GM19351 (cell line): ENCODE results near the gene MEGF6.

Experiments used
- ATAC-seq: cut with Tn5 transposase; IDR thresholded peaks from one replicate; pipeline ENCODE4 v1.9.1; 2021; ENCODE audit warnings: mild to moderate bottlenecking, moderate library complexity; ENCODE audit not compliant: unreplicated experiment

The MEGF6 gene

GRCh38 chr1:3525551-3526482, 85.5 kb downstream of the MEGF6 start:
- no peak for ATAC-seq

DNA sequence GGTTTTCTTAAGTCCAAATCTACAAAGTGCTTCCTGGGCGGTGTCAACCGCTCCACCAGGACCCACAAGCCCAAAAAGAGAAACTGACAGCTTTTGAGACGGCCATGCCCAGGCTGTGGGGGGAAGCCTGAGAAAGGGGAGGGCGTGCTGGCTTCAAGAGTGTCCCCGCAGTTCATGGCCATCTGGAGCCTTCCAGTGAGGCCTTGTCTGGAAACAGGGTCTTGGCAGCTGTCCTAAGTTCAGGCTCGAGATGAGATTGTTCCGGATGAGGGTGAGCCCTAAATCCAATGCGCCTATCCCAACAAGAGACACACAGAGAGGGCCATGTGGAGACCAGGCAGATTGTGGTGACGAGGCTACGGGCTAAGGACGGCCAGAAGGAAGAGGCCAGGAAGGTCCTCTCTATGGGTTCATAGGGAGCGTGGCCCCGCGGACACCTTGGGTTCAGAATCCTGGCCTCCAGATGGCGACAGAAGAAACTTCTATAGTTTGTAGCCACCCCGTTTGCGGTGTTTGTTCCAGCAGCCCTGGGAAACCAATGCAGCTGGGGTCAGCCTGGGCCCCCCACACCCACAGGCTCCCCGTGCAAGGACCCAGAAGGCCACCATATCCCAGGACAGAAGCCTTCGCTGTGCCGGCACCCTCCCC, 86.6 kb downstream of the MEGF6 start:
- no peak for ATAC-seq

DNA sequence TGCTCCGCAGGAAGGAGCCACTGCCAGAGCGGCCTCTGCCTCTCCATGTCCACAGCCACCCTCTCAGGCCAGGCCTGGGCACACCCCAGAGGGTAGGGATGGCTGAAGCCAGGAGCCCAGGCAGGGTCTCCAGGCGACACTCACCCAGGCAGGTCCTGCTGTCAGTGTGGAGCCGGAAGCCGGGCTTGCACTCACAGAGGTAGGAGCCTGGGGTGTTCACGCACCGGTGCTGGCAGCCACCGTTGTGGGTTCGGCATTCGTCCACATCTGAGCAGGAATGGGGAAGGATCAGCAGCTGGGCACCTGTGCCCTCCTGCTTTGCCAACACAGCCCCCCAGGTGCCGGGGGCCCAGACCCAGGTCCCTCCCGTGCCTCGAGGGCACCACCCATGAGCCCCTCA, 87.3 kb downstream of the MEGF6 start:
- no peak for ATAC-seq

DNA sequence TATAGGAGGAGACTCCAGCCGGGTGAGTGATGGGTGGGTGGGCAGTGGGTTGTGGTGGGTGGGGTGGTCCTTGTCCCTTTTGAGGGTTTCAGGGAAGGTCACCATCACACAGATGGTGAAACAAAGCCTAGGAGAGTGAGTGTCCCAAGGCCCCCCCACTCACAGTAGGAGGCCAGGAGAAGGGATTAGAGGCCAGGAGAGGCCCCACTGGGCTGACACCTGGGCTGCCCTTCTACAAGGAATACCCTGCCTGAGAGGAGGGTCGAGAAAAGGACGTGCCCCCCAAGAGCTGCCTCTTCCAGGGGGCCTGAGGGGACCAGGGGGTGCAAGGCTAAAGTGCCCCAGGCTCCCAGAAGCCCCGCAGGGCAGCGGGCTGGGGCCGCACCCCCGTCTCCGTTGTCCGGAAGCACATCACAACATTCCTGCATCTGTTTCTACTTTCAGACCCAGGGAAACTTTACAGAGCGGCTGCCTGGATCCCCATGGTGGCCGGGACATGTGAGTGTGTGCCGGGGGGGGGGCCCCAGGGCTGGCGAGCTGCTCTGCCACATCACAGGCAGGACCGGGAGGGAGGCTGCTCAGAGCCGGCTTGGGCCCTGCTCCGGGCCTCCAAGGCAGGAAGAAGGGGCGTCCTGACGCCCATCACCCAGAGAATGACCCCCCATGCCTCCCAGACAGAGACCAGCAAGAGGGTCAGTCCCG, 88.6 kb downstream of the MEGF6 start:
- ATAC-seq, result no peak

DNA sequence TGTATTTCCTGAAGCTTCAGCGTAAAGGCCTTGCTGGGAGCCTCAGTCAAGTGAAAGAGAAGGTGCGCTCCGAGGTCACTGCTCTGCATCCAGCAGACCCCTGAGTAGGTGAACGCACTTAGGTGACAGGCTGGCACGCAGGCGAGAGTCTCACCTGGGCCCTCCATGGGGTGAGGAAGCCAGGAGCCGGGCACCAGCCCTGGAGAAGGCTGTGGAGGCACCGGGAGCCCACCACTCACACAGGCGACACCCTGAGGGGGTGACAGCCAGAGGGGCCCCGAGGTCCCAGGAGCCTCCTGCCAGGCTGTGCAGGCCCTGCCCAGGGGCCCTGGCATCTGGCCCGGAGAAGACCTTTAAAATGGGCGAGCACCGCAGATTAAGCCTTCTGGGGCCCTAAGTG, 89.2 kb downstream of the MEGF6 start:
- no peak for ATAC-seq

DNA sequence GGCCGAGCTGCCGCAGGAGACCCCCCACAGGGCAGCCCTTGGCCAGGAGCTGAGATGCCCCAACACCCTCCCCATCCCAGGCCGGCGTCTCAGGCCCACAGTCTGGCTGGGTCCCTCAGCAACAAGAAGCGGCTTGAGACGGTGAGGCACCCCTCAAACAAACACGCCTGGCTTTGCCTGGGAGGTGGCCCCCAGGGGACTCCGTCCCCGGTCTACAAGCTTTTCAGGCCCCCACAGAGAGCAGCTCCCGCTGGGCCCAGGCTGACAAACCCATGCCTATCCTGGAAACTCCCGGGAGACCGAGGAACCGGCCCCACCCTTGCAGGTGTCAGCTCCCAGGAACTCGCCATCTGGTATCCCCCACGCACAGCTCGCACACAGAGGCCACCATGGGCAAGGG, 89.9 kb downstream of the MEGF6 start:
- no peak for ATAC-seq

DNA sequence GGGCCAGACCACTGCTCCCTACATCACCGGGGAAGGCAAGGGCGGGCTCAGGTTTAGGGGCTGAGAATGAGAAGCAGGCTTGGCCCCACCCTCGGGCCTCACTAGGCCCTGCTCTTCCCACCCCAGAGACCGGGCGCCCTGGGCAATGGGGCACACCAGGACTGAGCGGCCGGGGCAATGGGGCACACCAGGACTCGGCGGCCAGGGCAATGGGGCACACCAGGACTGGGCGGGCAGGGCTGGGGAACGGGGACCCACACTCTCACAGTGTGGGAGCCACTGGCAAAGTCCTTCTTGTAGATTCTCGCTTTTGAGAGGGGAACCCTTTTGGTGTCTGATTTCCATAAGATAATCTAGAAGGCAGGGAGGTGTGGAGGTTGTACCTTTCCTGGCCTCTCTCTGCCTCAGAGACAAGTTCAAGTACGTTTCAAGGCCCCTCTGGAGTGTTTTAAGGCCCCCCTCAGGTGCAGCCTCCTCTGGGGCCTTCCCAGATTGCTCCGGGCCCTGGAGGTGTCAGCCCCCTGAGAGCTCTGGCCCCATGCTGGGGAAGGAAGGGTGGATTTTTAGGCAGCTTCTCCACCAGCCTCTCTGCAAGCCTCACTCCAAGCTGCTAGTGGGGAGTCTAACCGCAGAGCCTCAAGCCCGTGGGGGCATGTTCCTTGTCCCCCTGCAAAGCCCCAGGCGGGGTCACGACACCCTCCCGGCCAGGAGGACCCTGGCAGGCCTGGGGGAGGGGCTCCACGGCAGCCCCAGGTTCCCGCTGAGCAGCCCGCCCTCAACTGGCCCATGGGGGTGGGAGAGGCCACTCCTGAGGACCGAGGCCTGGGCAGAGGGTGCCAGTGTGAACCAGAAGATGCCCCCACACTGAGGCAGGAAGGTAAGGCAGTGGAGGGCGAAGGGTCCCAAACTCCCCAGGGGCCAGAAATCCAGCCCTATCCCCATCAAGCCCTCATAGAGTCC, 90.6 kb downstream of the MEGF6 start:
- no peak for ATAC-seq

DNA sequence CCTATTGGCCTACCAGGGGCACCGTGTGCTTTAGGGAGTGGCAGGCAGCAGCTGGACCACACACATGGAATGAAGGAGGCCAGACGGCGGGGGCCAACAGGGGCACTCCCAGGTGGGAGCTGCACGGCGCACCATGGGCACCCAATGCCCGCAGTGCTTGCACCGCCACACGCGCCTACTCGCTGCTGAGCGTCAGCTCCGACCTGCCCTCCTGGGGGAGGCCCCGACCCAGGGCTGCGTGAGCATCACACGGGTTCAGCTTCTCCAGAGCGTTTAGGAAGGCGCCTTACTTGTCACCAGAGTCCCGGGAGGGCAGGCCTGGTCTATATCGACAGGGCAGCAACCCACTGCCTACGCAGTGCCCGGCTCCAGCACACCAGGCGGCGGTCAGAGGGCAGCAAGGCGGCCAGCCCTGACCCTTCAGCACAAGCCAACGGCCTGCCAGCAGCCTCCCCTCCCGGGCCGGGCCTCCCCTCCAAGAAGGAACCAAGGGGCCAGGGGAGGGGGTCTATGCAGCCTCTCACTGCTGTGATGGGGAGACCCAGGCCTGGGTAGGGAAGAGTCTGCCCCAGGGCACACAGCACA, 91.9 kb downstream of the MEGF6 start:
- no peak for ATAC-seq

DNA sequence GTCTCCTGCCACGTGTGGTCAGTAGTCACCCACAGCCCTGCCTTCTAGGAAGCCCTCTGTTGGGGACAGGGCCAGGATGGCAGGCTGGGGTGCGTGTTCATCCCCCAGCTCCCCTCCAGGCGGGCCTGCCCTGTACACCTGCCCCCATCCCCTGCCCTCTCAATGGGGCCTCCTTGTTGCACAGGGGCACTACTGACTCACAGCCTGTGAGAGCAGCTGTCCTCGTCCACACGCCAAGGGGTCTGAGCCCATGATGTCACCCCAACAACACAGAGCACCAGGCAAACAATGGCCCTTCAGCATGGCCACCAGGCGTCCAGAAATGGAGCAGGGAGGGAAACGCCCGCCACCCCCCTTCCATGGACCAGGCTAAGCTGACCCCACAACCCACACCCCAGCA, 92.6 kb downstream of the MEGF6 start:
- ATAC-seq, result no peak

DNA sequence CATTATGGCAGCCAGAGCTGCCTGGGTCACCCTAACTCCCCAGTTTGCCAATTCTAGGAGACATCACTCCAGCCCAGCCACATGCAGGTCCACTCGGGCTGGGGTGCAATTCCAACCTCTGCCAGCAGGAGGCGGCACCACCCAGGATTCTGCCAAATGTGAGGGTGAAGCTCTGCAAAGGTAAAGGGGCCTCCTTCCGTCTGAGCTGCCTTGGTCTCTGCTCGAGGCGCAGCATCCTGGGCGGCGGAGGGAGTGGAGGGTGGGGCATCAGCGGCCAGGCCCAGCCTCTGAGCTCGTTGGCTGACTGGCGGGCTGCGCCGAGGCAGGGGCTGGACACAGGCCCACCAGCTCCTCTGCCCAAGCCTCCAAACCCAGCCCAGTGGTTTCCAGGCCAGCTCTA, 93.1 kb downstream of the MEGF6 start:
- no peak for ATAC-seq

DNA sequence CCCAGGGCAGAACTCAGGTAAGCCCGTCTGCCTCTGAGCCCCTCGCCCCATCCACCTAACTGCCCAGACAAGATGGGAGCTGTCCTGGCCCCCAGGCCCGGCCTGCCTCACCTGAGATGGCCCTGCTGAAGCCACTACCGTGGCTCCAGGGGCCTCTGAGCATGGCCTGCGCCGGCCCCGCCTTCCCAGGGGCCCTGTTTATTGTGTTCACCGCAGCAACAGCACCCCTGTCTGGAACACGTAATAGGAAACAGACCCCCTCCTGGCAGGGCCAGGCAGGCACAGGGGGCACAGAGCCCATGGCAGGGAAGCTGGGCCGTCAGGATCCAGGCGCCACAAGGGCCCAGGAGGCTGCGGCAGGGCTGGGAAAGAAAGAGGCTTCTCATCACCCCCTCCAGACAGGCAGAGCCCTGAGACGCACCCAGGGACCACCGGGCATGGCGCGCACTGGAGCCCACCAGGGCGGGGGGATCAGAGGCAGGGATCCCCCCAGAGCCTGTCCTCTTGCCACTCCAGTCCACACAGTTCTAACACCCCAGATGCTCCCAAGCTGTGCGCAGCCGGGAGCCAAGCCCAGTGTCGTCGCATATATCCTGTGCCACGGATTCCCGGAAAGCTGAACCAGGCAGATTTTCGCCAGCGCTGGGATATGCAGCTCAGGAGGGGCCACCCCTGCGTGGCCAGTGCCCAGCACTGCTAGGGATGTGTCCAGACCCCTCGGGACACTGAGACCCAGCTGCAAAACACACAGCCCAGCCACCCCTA, 94.2 kb downstream of the MEGF6 start:
- no peak for ATAC-seq

DNA sequence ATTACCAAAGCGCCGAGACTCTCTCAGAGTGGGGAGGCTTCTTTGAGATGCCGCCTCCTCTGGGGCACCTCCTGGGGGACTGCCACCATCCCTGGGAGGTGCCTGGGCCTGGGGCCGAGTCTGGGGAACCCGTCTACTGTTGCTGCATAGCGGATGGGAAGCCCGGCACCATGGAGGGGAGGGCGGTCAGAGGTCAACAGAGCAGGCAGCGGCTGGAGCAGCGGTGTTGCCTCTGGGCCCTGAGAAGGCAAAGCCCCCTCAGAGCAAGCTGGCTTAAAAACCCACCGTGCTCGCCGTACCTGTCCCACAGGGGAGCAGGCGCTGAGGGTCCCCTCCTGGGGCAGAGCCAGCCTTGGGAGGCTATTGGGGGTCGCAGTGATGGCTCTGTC, 94.8 kb downstream of the MEGF6 start:
- ATAC-seq, result no peak

DNA sequence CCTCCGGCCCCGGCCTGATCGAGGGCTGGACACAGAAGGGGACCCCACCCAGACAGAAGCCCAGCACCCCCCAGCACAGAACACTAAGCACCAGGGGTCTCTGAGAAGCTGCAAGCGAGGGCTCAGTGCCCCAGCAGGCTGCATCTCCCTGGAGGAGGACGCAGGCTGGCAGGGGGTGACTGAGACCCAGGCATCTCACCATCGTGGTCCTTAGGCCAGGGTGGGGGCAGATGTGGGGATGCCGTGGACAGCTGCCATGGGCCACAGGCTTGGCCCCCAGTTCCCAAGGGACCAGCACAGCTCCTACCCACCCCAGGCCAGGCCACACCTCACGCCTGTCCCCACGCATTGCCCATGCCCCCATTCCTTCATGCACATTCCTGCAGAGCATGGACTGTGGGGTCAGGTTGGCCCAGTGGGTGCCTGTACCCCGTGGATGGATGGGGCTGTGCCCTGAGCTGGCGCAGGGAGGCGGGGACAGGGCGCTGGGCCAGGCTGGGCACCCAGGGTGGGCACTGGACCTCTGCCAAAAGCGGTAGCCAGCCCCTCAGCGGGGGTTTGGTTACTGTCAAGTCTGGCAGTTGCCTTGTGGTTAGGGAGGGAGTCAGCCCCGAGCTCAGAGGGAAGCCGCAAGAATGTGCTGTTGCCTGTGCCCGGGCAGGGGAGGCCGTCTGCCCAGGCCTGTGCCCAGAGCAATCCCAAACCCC, 95.4 kb downstream of the MEGF6 start:
- no peak for ATAC-seq

- ATAC-seq, result no peak
Observed at GRCh38 chr1:3515272-3515671, 96.0 kb downstream of the MEGF6 start.

DNA sequence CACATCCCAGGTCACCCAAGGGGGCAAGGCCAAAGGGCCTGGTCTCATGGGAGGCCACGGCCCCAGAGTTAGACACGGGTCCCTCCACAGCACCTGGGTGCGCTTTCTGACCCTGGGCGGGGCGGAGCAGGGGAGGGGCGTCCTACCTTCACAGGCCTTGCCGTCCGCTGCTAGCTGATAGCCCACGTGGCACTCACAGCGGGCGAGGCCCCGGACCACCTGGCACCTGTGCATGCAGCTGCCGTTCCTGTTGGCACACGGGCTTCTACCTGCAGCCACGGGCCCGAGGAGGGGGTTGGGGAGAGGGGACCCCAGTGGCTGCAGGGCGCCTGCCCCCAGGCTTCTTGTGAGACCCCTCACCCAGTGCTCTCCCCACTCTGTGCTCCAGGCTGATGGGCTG, 96.9 kb downstream of the MEGF6 start:
- no peak for ATAC-seq

DNA sequence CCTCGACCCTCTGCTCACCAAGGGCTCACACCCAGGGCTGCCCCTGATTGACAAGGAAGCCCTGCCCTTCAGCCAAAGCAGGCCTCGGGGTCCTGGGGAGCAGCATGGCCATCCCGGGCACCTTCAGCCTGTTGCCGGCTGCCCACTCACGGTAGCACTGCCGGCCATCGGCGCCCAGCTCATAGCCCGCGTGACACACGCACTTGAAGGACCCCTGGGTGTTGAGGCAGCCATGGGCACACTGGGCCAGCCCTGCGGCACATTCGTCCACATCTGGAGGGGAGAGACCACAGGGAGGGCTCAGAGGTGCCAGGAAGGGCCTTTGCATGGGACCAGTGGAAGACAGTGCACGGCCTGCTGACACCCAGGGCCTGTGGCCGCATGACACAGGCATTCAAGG, 99.5 kb downstream of the MEGF6 start:
- no peak for ATAC-seq

GRCh38 chr1:3511306-3511705, 100.0 kb downstream of the MEGF6 start:
- ATAC-seq, result no peak

DNA sequence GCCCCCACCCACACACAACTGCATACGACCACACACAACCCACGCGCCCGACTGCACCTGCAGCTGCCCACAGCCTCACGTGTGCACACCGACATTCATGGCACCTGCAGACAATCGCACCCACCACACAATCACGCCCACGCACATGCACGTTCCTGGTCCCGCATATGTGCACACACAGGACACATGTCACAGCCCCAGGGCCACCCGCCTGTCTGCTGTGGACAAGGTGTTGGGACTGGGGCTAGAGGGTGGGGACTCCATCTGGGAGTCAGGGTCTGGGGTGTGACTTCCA, 100.4 kb downstream of the MEGF6 start:
- ATAC-seq, result no peak
